Mucosa of descending colon (tissue), 3 donors: ENCODE results near the gene HOXB5. TPM values are rescaled to one million over a fixed set of nuclear protein-coding genes. Genes with fewer than 3 reads are reported as not detected.

ENCODE experiments used
- ATAC-seq: fragments of 200-7000 bp; cut with Tn5 transposase; one replicate; pipeline ENCODE4 v1.9.1; 2020; ENCODE audit warnings: mild to moderate bottlenecking, moderate library complexity
- DNase-seq, 3 donors: peaks; one replicate each; pipeline ENCODE4 v3.0.0-alpha.2; 2020
- H3K36me3 ChIP-seq: fragments of 200-600 bp; one replicate; pipeline ENCODE4 v1.8.0; 2021; ENCODE audit warnings: low read depth, mild to moderate bottlenecking
- H3K4me1 ChIP-seq: fragments of 200-600 bp; one replicate; pipeline ENCODE4 v1.8.0; 2021; ENCODE audit warnings: low read depth, mild to moderate bottlenecking
- H3K4me3 ChIP-seq: fragments of 200-600 bp; one replicate; pipeline ENCODE4 v1.8.0; 2021; ENCODE audit warnings: mild to moderate bottlenecking
- H3K9me3 ChIP-seq: fragments of 200-600 bp; one replicate; pipeline ENCODE4 v1.8.0; 2021; ENCODE audit warnings: mild to moderate bottlenecking
- intact Hi-C, 2 donors: fragments of 100-400 bp; cut with DNase I in 1 of 2; cut with micrococcal nuclease in 1 of 2; formaldehyde crosslinking; loops; one replicate each; pipeline versions ENCODE4 v1.11.0 to v1.11.1; 2022; cut with DNase I, micrococcal nuclease
- total RNA-seq, 3 donors: library from RNA; stranded (reverse); fragmentation: NEBNext Ultra II Directional in 2 of 3; extraction: Animal tissue kit (Norgen Biotek cat#: 25700) in 2 of 3; gene quantifications; one replicate each; pipeline versions ENCODE4 v1.2.1 to v1.2.4, GENCODE V29; 2021 to 2023
- TF ChIP-seq, protein P1 (sequence below): fragments of 200-600 bp; IDR thresholded peaks from one replicate; pipeline ENCODE4 v1.8.0; 2022; ENCODE audit warnings: antibody characterized with exemption, mild to moderate bottlenecking
- donor health status: DM: no; HTN: no; CAD: no; lungs with moderate emphysema.
- donor health status: DM: no; HTN: no; CAD: no.
- donor health status: DM: no; HTN: yes; CAD: no.

HOXB5 gene
- total RNA-seq, 3 donors from 2014 or later, result 16.2 to 29.3 (median 19.9) TPM

DNA sequence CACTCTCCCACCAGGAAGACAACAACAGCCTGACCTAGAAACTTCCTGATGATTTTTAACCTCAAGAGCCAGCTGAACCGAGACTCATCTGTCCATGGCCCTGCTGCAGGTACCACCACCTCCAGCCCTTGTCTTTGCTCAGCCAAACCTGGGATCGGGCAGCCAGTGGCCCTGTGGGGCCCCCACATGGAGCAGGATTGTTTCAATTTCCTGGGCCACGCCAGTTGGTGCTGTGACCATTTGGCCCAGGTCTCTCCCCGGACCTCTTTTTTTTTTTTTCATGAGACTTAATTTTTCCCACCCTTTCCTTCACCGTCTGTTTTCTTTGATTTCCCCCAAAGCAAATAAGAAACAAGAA lies 40.4 kb downstream of the HOXB5 start:
- DNase-seq, result no peak
- intact Hi-C loops, result no loop called here
- no peak overlapping the region for H3K4me3 ChIP-seq

DNA sequence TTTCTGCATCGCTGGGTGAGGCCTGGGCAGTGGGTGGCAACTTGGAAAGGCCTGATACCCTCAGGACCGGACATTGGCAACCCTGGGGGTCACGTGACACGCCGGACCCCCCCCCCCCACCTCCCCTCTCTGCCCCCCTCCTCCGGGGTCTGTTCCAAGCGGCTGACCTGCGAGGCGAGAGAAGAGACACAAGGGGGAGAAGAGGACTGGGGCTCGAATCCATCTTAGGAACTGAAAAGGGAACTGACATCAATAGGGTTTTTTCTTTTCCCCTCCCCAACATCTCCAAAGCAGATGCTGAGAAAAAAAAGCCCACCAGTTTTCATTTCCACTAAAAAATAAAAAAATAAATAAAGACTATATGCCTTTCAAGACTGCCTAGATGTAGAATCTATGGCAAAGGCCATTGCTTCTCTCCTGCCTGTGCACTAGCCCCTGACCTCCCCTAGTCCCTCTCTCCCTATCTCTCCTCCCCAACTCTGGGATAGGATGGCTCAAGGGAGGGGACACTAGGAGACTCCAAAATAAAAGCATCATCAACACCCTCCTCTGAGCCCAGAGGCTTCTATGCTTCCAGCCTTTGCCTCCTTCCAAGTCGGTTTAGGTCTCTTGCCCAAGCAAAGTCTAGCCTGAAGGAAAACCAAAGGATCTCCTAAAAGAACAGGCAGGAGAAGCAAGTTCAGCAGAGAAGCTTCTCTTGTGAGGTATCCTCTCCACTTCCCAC lies 41.0 kb downstream of the HOXB5 start:
- Histone ChIP-seq H3K4me1 (peaks cover 21% of the 10 kb centered on the region), H3K4me3 (no peak overlapping the region), H3K9me3 (no peaks in the 10 kb centered on the region), H3K36me3 (no peaks in the 10 kb centered on the region)
- TF ChIP-seq, protein P1, sequence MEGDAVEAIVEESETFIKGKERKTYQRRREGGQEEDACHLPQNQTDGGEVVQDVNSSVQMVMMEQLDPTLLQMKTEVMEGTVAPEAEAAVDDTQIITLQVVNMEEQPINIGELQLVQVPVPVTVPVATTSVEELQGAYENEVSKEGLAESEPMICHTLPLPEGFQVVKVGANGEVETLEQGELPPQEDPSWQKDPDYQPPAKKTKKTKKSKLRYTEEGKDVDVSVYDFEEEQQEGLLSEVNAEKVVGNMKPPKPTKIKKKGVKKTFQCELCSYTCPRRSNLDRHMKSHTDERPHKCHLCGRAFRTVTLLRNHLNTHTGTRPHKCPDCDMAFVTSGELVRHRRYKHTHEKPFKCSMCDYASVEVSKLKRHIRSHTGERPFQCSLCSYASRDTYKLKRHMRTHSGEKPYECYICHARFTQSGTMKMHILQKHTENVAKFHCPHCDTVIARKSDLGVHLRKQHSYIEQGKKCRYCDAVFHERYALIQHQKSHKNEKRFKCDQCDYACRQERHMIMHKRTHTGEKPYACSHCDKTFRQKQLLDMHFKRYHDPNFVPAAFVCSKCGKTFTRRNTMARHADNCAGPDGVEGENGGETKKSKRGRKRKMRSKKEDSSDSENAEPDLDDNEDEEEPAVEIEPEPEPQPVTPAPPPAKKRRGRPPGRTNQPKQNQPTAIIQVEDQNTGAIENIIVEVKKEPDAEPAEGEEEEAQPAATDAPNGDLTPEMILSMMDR, result no peak
- intact Hi-C loops, result no loop called here
- ATAC-seq (no peak), DNase-seq (no peak)

More for the DNA sequence above, 40.4 kb downstream of the HOXB5 start:
- H3K36me3 ChIP-seq, result no peaks in the 10 kb centered on the region
- no peak for ATAC-seq
- TF ChIP-seq, protein P1, result no peak
- no peaks in the 10 kb centered on the region for H3K9me3 ChIP-seq
- peaks cover 23% of the 10 kb centered on the region for H3K4me1 ChIP-seq

DNA sequence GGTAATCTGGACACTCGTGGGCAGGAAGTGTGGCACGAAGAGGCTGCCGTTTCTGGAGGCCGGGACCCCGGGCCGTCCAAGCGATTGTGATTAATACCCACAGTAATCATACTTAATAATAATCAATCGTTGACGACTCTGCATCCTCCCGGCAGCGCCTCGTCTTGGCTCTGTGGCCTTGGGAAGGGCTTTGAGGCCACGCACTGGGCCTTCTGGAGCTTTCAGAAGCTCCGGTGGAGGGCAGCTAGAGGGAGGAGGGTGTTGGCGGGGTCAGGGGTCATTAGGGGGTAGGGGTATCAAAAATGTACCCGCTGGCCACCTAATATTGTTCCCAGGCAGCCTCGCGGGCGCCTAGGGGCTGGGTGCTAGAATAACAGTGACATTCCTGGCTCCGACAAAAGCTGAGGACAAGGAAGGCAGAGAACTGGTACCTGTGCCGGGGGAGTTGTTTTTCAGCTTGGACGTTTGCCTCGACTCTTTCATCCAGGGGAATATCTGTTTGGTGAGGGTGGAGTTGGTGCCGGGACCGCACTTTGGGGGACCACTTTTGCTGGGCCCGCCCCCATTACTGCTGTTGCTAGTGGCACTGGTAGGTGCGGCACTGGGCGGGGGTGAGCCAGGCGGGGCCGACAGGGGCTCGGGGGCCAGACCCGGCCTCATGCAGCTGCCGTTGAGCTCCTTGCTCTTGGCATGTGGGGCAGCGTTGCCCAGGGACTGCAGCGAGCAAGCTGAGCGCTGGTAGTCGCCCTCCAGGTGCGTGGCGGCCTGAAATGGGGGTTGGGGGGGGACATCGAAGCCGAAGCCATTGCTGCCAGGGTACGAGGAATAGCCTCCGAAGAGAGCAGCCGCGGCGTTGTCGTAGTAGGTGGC lies 41.7 kb downstream of the HOXB5 start:
- TF ChIP-seq, protein P1, result no peak
- peak in 1 of 3 donors; percentile 50 for DNase-seq
- H3K4me3 ChIP-seq, result no peak overlapping the region
- H3K4me1 ChIP-seq, result peaks cover 19% of the 10 kb centered on the region
- no peaks in the 10 kb centered on the region for H3K36me3 ChIP-seq
- no peak for ATAC-seq
- no peaks in the 10 kb centered on the region for H3K9me3 ChIP-seq
- intact Hi-C loops, result no loop called here

DNA sequence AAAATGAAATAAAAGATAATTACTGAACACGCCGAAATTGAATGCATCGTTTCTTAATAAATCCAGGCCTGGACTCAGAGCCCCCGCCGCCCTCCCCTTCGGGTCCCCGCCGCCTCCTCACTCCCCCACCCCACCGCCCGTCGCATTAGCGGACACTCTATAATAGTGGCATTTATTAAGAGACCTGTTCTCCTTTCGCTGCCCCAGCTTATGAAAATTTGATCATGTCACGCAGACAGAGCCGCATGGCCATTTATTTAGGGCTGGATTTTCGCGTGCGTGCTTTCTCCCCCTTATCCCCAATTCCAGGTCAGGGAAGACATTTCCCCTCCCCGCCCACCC lies 42.4 kb downstream of the HOXB5 start:
- Histone ChIP-seq H3K36me3 (no peaks in the 10 kb centered on the region), H3K9me3 (no peaks in the 10 kb centered on the region), H3K4me3 (no peak overlapping the region), H3K4me1 (peaks cover 19% of the 10 kb centered on the region)
- ATAC-seq (no peak), DNase-seq (no peak)
- intact Hi-C loops, result no loop called here
- TF ChIP-seq, protein P1, result no peak

DNA sequence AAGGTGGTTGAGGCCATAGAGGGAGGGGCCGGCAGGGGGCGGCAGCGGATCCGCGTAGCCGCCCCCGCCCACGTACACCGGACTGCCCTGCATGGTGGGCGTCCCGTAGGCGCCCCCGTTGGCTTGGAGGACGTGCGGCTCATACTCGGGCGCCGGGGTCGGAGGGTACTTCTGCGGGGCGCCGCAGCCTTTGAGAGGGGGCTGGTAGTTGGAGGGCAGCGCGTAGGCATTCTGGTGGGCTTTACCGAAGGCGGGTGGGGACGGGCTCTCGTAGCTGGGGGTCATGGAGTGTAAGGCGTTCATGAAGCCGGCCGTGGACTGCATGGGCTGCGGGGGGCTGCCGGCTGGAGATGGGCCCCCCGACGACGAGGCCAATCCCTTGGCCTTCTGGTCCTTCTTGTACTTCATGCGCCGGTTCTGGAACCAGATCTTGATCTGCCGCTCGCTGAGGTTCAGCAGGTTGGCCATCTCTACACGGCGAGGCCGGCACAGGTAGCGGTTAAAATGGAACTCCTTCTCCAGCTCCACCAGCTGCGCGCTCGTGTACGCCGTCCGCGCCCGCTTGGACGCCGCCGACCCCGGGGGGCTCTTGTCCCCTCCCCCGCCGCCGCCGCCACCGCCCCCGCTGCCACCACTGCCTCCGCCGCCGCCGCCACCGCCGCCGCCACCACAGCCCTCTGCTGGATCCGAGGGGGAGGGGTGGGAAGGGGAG lies 42.9 kb downstream of the HOXB5 start:
- no peaks in the 10 kb centered on the region for H3K9me3 ChIP-seq
- H3K4me3 ChIP-seq, result no peak overlapping the region
- intact Hi-C loops, result no loop called here
- H3K36me3 ChIP-seq, result no peaks in the 10 kb centered on the region
- DNase-seq (peak in 1 of 3 donors; percentile 45), ATAC-seq (no peak)
- peaks cover 16% of the 10 kb centered on the region for H3K4me1 ChIP-seq
- TF ChIP-seq, protein P1, result no peak
